SU-DHL-6 (cell line): Measurements from ENCODE around the gene CADM1.

Source experiments
- H2AFZ ChIP-seq: fragments of 200-600 bp; sonication (generic); 2 replicates; pipeline ENCODE4 v1.6.1; 2014; ENCODE audit warnings: low read depth, mild to moderate bottlenecking, moderate library complexity, mixed read lengths, antibody characterized with exemption, low read length; ENCODE audit not compliant: severe bottlenecking
- H3F3A ChIP-seq: fragments of 200-600 bp; shearing (Covaris generic); 2 replicates; pipeline ENCODE4 v1.6.0; 2016; ENCODE audit warnings: antibody characterized with exemption, mild to moderate bottlenecking; ENCODE audit not compliant: insufficient read depth
- H3K27ac ChIP-seq: fragments of 200-600 bp; sonication (generic); 2 replicates; pipeline ENCODE4 v1.5.1; 2016; ENCODE audit warnings: low read depth, mild to moderate bottlenecking, low read length, moderate library complexity, mixed read lengths
- H3K27me3 ChIP-seq: fragments of 200-600 bp; sonication (generic), shearing (Covaris generic); 2 replicates; pipeline ENCODE4 v1.6.0; 2014; ENCODE audit warnings: mild to moderate bottlenecking, low read length
- H3K36me3 ChIP-seq: fragments of 200-600 bp; sonication (generic); 2 replicates; pipeline ENCODE4 v1.6.1; 2014; ENCODE audit warnings: mild to moderate bottlenecking, low read length, mixed read lengths
- H3K4me2 ChIP-seq: fragments of 300-600, 200-600 bp; shearing (Covaris generic), sonication (generic); 2 replicates; pipeline ENCODE4 v1.6.0; 2014; ENCODE audit warnings: low read length, low read depth, mild to moderate bottlenecking; ENCODE audit not compliant: poor library complexity, severe bottlenecking
- H3K4me3 ChIP-seq: fragments of 200-600 bp; sonication (generic); 2 replicates; pipeline ENCODE4 v1.5.1; 2014; ENCODE audit warnings: antibody characterized with exemption, low read length, mild to moderate bottlenecking, mixed read lengths; ENCODE audit not compliant: insufficient read depth, poor library complexity, severe bottlenecking
- H3K79me2 ChIP-seq: fragments of 200-600 bp; sonication (generic); 2 replicates; pipeline ENCODE4 v1.6.1; 2014; ENCODE audit warnings: mild to moderate bottlenecking, low read length, moderate library complexity; ENCODE audit not compliant: insufficient read depth
- H3K9ac ChIP-seq: fragments of 200-600 bp; sonication (generic); 2 replicates; pipeline ENCODE4 v1.7.0; 2014; ENCODE audit warnings: mild to moderate bottlenecking, low read length
- H3K9me2 ChIP-seq: fragments of 200-600 bp; sonication (generic); replicated peaks from 2 replicates; pipeline ENCODE4 v1.6.1; 2014; ENCODE audit warnings: low read length; ENCODE audit not compliant: insufficient read depth
- H3K9me3 ChIP-seq: fragments of 200-600 bp; sonication (generic); 2 replicates; pipeline ENCODE4 v1.6.1; 2014; ENCODE audit warnings: low read length, mixed read lengths; ENCODE audit not compliant: insufficient read depth
- H4K20me1 ChIP-seq: fragments of 200-600 bp; sonication (generic); 2 replicates; pipeline ENCODE4 v1.6.1; 2014; ENCODE audit warnings: low read depth, mild to moderate bottlenecking, antibody characterized with exemption, low read length, moderate library complexity, mixed read lengths
- CTCF ChIP-seq: fragments of 200-600 bp; sonication (generic); IDR thresholded peaks from one replicate; pipeline ENCODE4 v1.5.1; 2017; ENCODE audit warnings: antibody characterized with exemption, mild to moderate bottlenecking, low read length, moderate library complexity; ENCODE audit not compliant: insufficient read depth, poor library complexity, severe bottlenecking
- EZH2phosphoT487 ChIP-seq: fragments of 200-600 bp; sonication (generic), shearing (Covaris generic); conservative IDR thresholded peaks from 2 replicates; pipeline ENCODE4 v1.6.1; 2018; ENCODE audit warnings: mild to moderate bottlenecking, antibody characterized with exemption, low read length, moderate library complexity, mixed read lengths

Gene CADM1

GRCh38 chr11:115437902-115438575 lies 66.2 kb downstream of the CADM1 start:
- H3K27me3 ChIP-seq: no peaks in the 10 kb centered on the region
- H3K4me2 ChIP-seq: no peak overlapping the region

GRCh38 chr11:115430345-115430744 lies 73.9 kb downstream of the CADM1 start:
- Histone ChIP-seq H3K36me3 (no peaks in the 10 kb centered on the region), H3F3A (no peaks in the 10 kb centered on the region), H4K20me1 (no peaks in the 10 kb centered on the region), H3K9me2 (no peaks in the 10 kb centered on the region), H3K4me3 (no peak overlapping the region), H3K9me3 (no peaks in the 10 kb centered on the region), H3K27ac (no peak overlapping the region), H3K27me3 (no peaks in the 10 kb centered on the region), H3K4me2 (no peak overlapping the region), H2AFZ (no peak overlapping the region), H3K79me2 (no peaks in the 10 kb centered on the region), H3K9ac (no peak overlapping the region)
- no peak for TF ChIP-seq EZH2phosphoT487
- no peak for TF ChIP-seq CTCF

More at GRCh38 chr11:115437902-115438575, 66.2 kb downstream of the CADM1 start:
- Histone ChIP-seq H3K4me3 (no peak overlapping the region), H3K36me3 (no peaks in the 10 kb centered on the region), H3F3A (no peaks in the 10 kb centered on the region), H3K9ac (no peak overlapping the region), H3K27ac (no peak overlapping the region), H3K9me3 (no peaks in the 10 kb centered on the region), H4K20me1 (no peaks in the 10 kb centered on the region), H3K79me2 (no peaks in the 10 kb centered on the region), H2AFZ (no peak overlapping the region), H3K9me2 (no peaks in the 10 kb centered on the region)
- no peak for TF ChIP-seq EZH2phosphoT487
- no peak for TF ChIP-seq CTCF

GRCh38 chr11:115428306-115428705 lies 75.9 kb downstream of the CADM1 start:
- no peak overlapping the region for H3K9ac ChIP-seq

More at GRCh38 chr11:115428306-115428705, 75.9 kb downstream of the CADM1 start:
- no peak for TF ChIP-seq CTCF
- TF ChIP-seq EZH2phosphoT487: no peak
- Histone ChIP-seq H3K9me3 (no peaks in the 10 kb centered on the region), H3K4me2 (no peak overlapping the region), H3K36me3 (no peaks in the 10 kb centered on the region), H4K20me1 (no peaks in the 10 kb centered on the region), H3K27ac (no peak overlapping the region), H2AFZ (no peak overlapping the region), H3K4me3 (no peak overlapping the region), H3K27me3 (no peaks in the 10 kb centered on the region), H3K9me2 (no peaks in the 10 kb centered on the region), H3F3A (no peaks in the 10 kb centered on the region), H3K79me2 (no peaks in the 10 kb centered on the region)
